BJ (cell line): ENCODE measurements around the gene EZR. TPM values are rescaled to one million over a fixed set of nuclear protein-coding genes. Genes with fewer than 3 reads are reported as not detected.

ENCODE experiments used
- CTCF ChIA-PET: fragments of 350-600 bp; formaldehyde crosslinking; extraction: SDS; loops from one replicate; lab custom pipeline; 2021; ENCODE audit warnings: antibody characterized with exemption, inconsistent platforms; lab: Yijun Ruan, JAX
- POLR2A ChIA-PET: fragments of 300-600 bp; sonication (Branson Sonifier 250); formaldehyde crosslinking; extraction: SDS; loops from one replicate; lab custom pipeline; 2021; ENCODE audit warnings: antibody characterized with exemption; lab: Charles Lee
- DNase-seq: peaks from one replicate; pipeline ENCODE4 v3.0.0-alpha.2; 2011; ENCODE audit warnings: low read depth
- H3K27me3 ChIP-seq: 2 replicates; pipeline ENCODE4 v1.6.0; 2011; ENCODE audit warnings: low read length; ENCODE audit not compliant: control insufficient read depth, insufficient read depth
- H3K36me3 ChIP-seq: 2 replicates; pipeline ENCODE4 v1.5.1; 2011; ENCODE audit warnings: low read length; ENCODE audit not compliant: control insufficient read depth, insufficient read depth
- H3K4me3 ChIP-seq: 2 replicates; pipeline ENCODE4 v1.5.1; 2011; ENCODE audit warnings: low read depth, mild to moderate bottlenecking, control low read depth, low read length
- polyA plus RNA-seq: library from polyadenylated mRNA; depleted of rRNA; stranded (reverse); fragments of >200 nt; gene quantifications from 2 replicates; pipeline ENCODE4 v1.2.3, GENCODE V29; 2011
- TF ChIP-seq, protein P1 (sequence below): IDR thresholded peaks from 2 replicates; pipeline ENCODE4 v1.5.1; 2011; ENCODE audit warnings: low read depth, mild to moderate bottlenecking, control low read depth, inconsistent platforms, low read length, moderate library complexity; ENCODE audit not compliant: insufficient read depth

The EZR gene
- polyA plus RNA-seq, 1 experiment, result 117 TPM

DNA sequence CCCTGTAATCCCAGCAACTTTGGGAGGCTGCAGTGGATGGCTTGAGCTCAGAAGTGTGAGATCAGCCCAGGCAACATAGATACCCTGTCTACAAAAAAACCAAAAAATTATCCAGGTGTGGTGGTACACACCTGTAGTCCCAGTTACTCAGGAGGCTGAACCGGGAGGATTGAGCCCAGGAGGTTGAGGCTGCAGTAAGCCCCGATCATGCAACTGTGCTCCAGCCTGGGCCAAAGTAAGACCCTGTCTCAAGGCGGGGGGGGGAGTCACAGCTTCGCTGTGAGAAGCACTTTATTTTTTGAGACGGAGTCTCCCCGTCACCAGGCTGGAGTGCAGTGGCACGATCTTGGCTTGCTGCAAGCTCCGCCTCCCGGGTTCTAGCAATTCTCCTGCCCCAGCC is 54.2 kb downstream of the EZR start:
- DNase-seq, result no peak
- Histone ChIP-seq H3K4me3 (no peak overlapping the region), H3K27me3 (no peaks in the 10 kb centered on the region), H3K36me3 (peaks cover 41% of the 10 kb centered on the region)
- CTCF ChIA-PET, result interaction anchor here (1.2 to 1.6 kb wide), 2 partner anchors 10 to 59 kb away, joined by 4 to 5 read pairs; no protein-coding TSS in a partner anchor
- POLR2A ChIA-PET, result no interaction called here
- TF ChIP-seq, protein P1, sequence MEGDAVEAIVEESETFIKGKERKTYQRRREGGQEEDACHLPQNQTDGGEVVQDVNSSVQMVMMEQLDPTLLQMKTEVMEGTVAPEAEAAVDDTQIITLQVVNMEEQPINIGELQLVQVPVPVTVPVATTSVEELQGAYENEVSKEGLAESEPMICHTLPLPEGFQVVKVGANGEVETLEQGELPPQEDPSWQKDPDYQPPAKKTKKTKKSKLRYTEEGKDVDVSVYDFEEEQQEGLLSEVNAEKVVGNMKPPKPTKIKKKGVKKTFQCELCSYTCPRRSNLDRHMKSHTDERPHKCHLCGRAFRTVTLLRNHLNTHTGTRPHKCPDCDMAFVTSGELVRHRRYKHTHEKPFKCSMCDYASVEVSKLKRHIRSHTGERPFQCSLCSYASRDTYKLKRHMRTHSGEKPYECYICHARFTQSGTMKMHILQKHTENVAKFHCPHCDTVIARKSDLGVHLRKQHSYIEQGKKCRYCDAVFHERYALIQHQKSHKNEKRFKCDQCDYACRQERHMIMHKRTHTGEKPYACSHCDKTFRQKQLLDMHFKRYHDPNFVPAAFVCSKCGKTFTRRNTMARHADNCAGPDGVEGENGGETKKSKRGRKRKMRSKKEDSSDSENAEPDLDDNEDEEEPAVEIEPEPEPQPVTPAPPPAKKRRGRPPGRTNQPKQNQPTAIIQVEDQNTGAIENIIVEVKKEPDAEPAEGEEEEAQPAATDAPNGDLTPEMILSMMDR, result no peak

DNA sequence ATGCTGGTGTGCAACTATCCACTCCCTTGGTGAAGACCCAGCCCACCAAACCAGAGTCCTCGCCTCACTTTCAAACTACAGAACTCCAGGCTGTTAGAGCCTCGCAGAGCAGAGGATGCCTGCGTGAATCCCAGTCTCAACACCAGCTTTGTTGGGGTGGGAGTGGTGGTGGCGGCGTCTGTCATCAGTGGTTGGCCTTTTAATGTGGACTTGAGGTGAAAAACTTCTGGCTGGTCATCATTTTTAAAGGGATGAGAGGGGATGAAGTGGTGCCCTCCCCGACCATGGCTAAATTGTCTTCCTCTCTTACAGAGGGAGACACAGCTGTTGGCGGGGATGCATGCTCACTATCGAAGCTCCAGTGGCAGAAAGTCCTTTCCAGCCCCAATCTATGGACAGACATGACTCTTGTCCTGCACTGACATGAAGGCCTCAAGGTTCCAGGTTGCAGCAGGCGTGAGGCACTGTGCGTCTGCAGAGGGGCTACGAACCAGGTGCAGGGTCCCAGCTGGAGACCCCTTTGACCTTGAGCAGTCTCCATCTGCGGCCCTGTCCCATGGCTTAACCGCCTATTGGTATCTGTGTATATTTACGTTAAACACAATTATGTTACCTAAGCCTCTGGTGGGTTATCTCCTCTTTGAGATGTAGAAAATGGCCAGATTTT is 54.9 kb downstream of the EZR start:
- POLR2A ChIA-PET, result no interaction called here
- TF ChIP-seq, protein P1, result no peak
- CTCF ChIA-PET, result interaction anchor here (1.2 to 1.6 kb wide), 2 partner anchors 8 to 9 kb away, joined by 3 to 4 read pairs; no protein-coding TSS in a partner anchor
- Histone ChIP-seq H3K4me3 (no peak overlapping the region), H3K27me3 (no peaks in the 10 kb centered on the region), H3K36me3 (peaks cover 36% of the 10 kb centered on the region)
- no peak for DNase-seq

GRCh38 chr6:158763434-158764182 is 55.6 kb downstream of the EZR start:
- no peak for DNase-seq
- Histone ChIP-seq H3K36me3 (peaks cover 29% of the 10 kb centered on the region), H3K4me3 (no peak overlapping the region), H3K27me3 (no peaks in the 10 kb centered on the region)
- ChIA-PET POLR2A (no interaction called here), CTCF (interaction anchor here (1.2 to 1.6 kb wide), 3 partner anchors 9 to 11 kb away, joined by 3 to 4 read pairs (median 3); no protein-coding TSS in a partner anchor)
- TF ChIP-seq, protein P1, result no peak

DNA sequence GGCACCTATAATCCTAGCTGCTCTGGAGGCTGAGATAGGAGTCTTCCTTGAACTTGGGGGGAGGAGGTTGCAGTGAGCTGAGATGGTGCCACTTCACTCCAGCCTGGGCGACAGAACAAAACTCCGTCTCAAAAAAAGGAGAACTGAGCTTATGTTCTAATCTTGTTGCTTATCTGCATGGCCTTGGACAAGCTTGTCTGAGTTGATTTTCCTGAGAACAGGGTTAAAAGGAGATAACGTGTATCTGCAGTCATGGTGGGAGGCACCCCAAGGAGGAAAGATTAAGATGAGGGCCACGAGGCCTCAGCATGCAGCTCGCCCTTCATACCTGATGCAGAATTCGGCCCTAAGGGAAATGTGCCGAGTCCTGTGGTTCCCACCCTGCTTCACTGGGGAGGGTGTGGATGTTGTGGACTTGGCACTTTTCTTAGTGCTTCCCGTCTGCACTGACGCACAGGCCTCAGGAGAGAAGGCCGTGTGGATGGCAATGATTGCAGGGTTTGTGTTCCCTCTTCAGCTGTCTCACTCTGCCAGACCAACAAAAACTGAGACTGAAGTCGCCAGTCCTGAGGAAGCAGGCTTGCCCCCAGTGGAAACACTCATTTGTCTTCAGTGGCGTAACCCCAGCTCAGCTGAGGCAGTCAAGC is 56.3 kb downstream of the EZR start:
- CTCF ChIA-PET, result interaction anchor here (0.9 to 1.2 kb wide), 3 partner anchors 10 to 19 kb away, joined by 3 read pairs; no protein-coding TSS in a partner anchor
- Histone ChIP-seq H3K4me3 (no peak overlapping the region), H3K36me3 (peaks cover 22% of the 10 kb centered on the region), H3K27me3 (no peaks in the 10 kb centered on the region)
- DNase-seq, result no peak
- TF ChIP-seq, protein P1, result no peak
- POLR2A ChIA-PET, result no interaction called here

DNA sequence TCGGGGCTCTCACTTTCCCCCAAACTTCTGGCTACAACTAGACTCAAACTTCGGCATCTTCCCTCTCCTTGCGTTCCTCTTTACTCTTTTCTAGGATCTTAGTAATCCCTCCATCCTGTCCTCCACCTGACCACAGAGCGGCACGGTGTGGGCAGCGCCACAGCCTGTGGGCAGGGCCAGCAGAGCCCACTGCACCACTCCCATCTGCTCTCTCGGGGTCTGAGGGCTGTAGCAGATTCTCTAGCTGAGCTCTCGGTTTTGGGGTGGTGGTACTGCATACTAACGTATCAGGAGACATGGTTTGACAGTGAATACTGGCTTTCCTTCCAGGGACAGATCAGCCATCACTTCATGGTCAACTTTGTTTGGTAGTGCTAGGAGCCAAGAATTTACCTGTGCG is 57.4 kb downstream of the EZR start:
- POLR2A ChIA-PET, result no interaction called here
- peaks cover 11% of the 10 kb centered on the region for H3K36me3 ChIP-seq
- CTCF ChIA-PET, result no interaction called here
- H3K27me3 ChIP-seq, result no peaks in the 10 kb centered on the region
- no peak overlapping the region for H3K4me3 ChIP-seq
- TF ChIP-seq, protein P1, result no peak
- DNase-seq, result no peak
